H1 (cell line): ENCODE results near the gene DEPP1. TPM values are rescaled to one million over a fixed set of nuclear protein-coding genes. Genes with fewer than 3 reads are reported as not detected.

Experiments used
- CTCF ChIA-PET: fragments of 300-600 bp; sonication (Branson Sonifier 250); formaldehyde crosslinking; loops from one replicate; lab custom pipeline; 2021; ENCODE audit not compliant: partially characterized antibody; lab: Charles Lee
- POLR2A ChIA-PET: fragments of 300-600 bp; sonication (Branson Sonifier 250); formaldehyde crosslinking; loops from one replicate; lab custom pipeline; 2021; ENCODE audit warnings: inconsistent platforms; ENCODE audit not compliant: partially characterized antibody; lab: Charles Lee
- DNase-seq, 2 experiments: peaks; one replicate each; pipeline versions ENCODE4 v3.0.0 to v3.0.0-alpha.2; 2010 to 2022; ENCODE audit warnings: low spot score in 2 of 2, low read depth in 1 of 2, mixed read lengths in 1 of 2
- FAIRE-seq: peaks from 2 replicates; lab custom pipeline; 2011; peaks lifted over from hg19 to GRCh38; lab: Jason Lieb, UNC
- H2AFZ ChIP-seq: 2 replicates; pipeline ENCODE4 v1.8.1; 2012; ENCODE audit warnings: low read length, inconsistent platforms
- H2AK5ac ChIP-seq: 2 replicates; pipeline ENCODE4 v1.6.1; 2013; ENCODE audit warnings: low read depth, low read length
- H2BK120ac ChIP-seq: replicated peaks from 2 replicates; pipeline ENCODE3; 2013; ENCODE audit warnings: low read depth, low read length, inconsistent platforms
- H2BK12ac ChIP-seq: 2 replicates; pipeline ENCODE4 v1.6.1; 2013; ENCODE audit warnings: low read depth, low read length
- H2BK15ac ChIP-seq: 2 replicates; pipeline ENCODE4 v1.6.1; 2013; ENCODE audit warnings: low read length
- H2BK20ac ChIP-seq: 2 replicates; pipeline ENCODE4 v1.6.1; 2013; ENCODE audit warnings: low read length
- H2BK5ac ChIP-seq: 2 replicates; pipeline ENCODE4 v1.6.1; 2013; ENCODE audit warnings: low read depth, low read length
- H3K14ac ChIP-seq: 2 replicates; pipeline ENCODE4 v1.6.1; 2013; ENCODE audit warnings: inconsistent platforms; ENCODE audit not compliant: insufficient read length
- H3K18ac ChIP-seq: 2 replicates; pipeline ENCODE4 v1.6.1; 2013; ENCODE audit warnings: low read length; ENCODE audit errors: extremely low read depth
- H3K23ac ChIP-seq: 2 replicates; pipeline ENCODE4 v1.6.1; 2013; ENCODE audit warnings: inconsistent platforms; ENCODE audit not compliant: insufficient read length
- H3K23me2 ChIP-seq: 2 replicates; pipeline ENCODE4 v1.6.1; 2013; ENCODE audit warnings: low read depth, low read length
- H3K27ac ChIP-seq: 2 replicates; pipeline ENCODE4 v1.6.1; 2011; ENCODE audit warnings: low read depth, low read length, inconsistent platforms
- H3K27me3 ChIP-seq, 4 experiments: replicated peaks in 1 of 4; 1 replicate in 1 of 4; 2 replicates in 3 of 4; pipeline versions ENCODE4 v1.6.1 to v1.8.1; 2011 to 2013; ENCODE audit warnings: low read length in 3 of 4, mild to moderate bottlenecking in 3 of 4, inconsistent platforms in 2 of 4, mixed read lengths in 2 of 4, moderate library complexity in 1 of 4; ENCODE audit not compliant: control insufficient read depth in 3 of 4, insufficient read depth in 3 of 4; ENCODE audit errors: extremely low read depth in 1 of 4
- H3K36me3 ChIP-seq, 4 experiments: 2 replicates each; pipeline versions ENCODE4 v1.6.1 to v1.8.1; 2011 to 2013; ENCODE audit warnings: mild to moderate bottlenecking in 4 of 4, low read length in 3 of 4, moderate library complexity in 2 of 4, control low read depth in 1 of 4, inconsistent platforms in 1 of 4; ENCODE audit not compliant: insufficient read depth in 4 of 4, control insufficient read depth in 2 of 4
- H3K4ac ChIP-seq: replicated peaks from 2 replicates; pipeline ENCODE3; 2013; ENCODE audit warnings: low read length, low read depth, mixed read lengths, inconsistent platforms; ENCODE audit not compliant: insufficient read length
- H3K4me1 ChIP-seq, 4 experiments: replicated peaks in 1 of 4; 1 replicate in 1 of 4; 2 replicates in 3 of 4; pipeline versions ENCODE4 v1.6.1 to v1.8.1; 2011 to 2013; ENCODE audit warnings: low read length in 3 of 4, inconsistent platforms in 2 of 4, mixed read lengths in 1 of 4; ENCODE audit not compliant: insufficient read depth in 4 of 4, control insufficient read depth in 3 of 4
- H3K4me2 ChIP-seq, 2 experiments: 2 replicates each; pipeline versions ENCODE4 v1.6.1 to v1.8.1; 2011 to 2013; ENCODE audit warnings: low read depth in 2 of 2, low read length in 2 of 2, control low read depth in 1 of 2, inconsistent platforms in 1 of 2, mild to moderate bottlenecking in 1 of 2; ENCODE audit not compliant: insufficient read depth in 1 of 2
- H3K4me3 ChIP-seq, 4 experiments: fragments of 200-600, 300-600 bp in 1 of 4; sonication (generic), shearing (Covaris generic), sonication (Bioruptor Twin) in 1 of 4; 2 replicates each; pipeline versions ENCODE4 v1.5.1 to v1.8.1; 2011 to 2016; ENCODE audit warnings: low read length in 4 of 4, low read depth in 3 of 4, control low read depth in 2 of 4, inconsistent platforms in 2 of 4, mild to moderate bottlenecking in 2 of 4, mixed read lengths in 1 of 4, moderate library complexity in 1 of 4; ENCODE audit not compliant: insufficient read depth in 2 of 4; ENCODE audit errors: extremely low read depth in 1 of 4
- H3K56ac ChIP-seq: replicated peaks from 2 replicates; pipeline ENCODE3; 2013; ENCODE audit warnings: low read depth, mild to moderate bottlenecking, mixed read lengths, low read length, inconsistent platforms; ENCODE audit not compliant: insufficient read length
- H3K79me1 ChIP-seq: 2 replicates; pipeline ENCODE4 v1.6.1; 2013; ENCODE audit warnings: low read depth, low read length, control low read depth
- H3K79me2 ChIP-seq, 2 experiments: 2 replicates each; pipeline versions ENCODE4 v1.6.1 to v1.8.1; 2012 to 2013; ENCODE audit warnings: low read length in 2 of 2, mild to moderate bottlenecking in 2 of 2, inconsistent platforms in 1 of 2; ENCODE audit not compliant: insufficient read depth in 2 of 2, control insufficient read depth in 1 of 2
- H3K9ac ChIP-seq, 4 experiments: replicated peaks in 1 of 4; 1 replicate in 1 of 4; 2 replicates in 3 of 4; pipeline versions ENCODE4 v1.6.1 to v1.8.1; 2011 to 2013; ENCODE audit warnings: low read depth in 3 of 4, low read length in 3 of 4, control low read depth in 2 of 4, mild to moderate bottlenecking in 2 of 4, moderate library complexity in 2 of 4, inconsistent platforms in 1 of 4; ENCODE audit errors: extremely low read depth in 1 of 4
- H3K9me3 ChIP-seq, 2 experiments: 2 replicates each; pipeline versions ENCODE4 v1.6.1 to v1.8.1; 2012 to 2013; ENCODE audit warnings: mild to moderate bottlenecking in 2 of 2, moderate library complexity in 2 of 2, control low read depth in 1 of 2, inconsistent platforms in 1 of 2, low read depth in 1 of 2, low read length in 1 of 2, mixed read lengths in 1 of 2; ENCODE audit not compliant: insufficient read depth in 2 of 2
- H4K20me1 ChIP-seq, 2 experiments: replicated peaks in 1 of 2; 2 replicates each; pipeline versions ENCODE3 to v1.8.1; 2011 to 2013; ENCODE audit warnings: inconsistent platforms in 2 of 2, low read length in 2 of 2, mild to moderate bottlenecking in 1 of 2; ENCODE audit not compliant: insufficient read depth in 2 of 2, control insufficient read depth in 1 of 2
- H4K5ac ChIP-seq: 2 replicates; pipeline ENCODE4 v1.6.1; 2013; ENCODE audit warnings: low read length, low read depth, mixed read lengths, inconsistent platforms; ENCODE audit not compliant: insufficient read length
- H4K8ac ChIP-seq: 2 replicates; pipeline ENCODE4 v1.8.0; 2013; ENCODE audit warnings: mild to moderate bottlenecking, moderate library complexity, low read length, inconsistent platforms; ENCODE audit not compliant: insufficient read depth; ENCODE audit errors: extremely low read depth
- H4K91ac ChIP-seq: replicated peaks from 2 replicates; pipeline ENCODE3; 2013; ENCODE audit warnings: low read length, mixed read lengths, inconsistent platforms; ENCODE audit not compliant: insufficient read length
- FOSL1 ChIP-seq: IDR thresholded peaks from 2 replicates; pipeline ENCODE4 v1.6.1; 2011; ENCODE audit warnings: mild to moderate bottlenecking, low read depth, low read length, moderate library complexity; ENCODE audit not compliant: insufficient read depth
- KDM4A ChIP-seq: IDR thresholded peaks from one replicate; pipeline ENCODE4 v1.7.1; 2012; ENCODE audit warnings: low read depth, mild to moderate bottlenecking, moderate library complexity, low read length, inconsistent platforms; ENCODE audit not compliant: severe bottlenecking
- RFX5 ChIP-seq: IDR thresholded peaks from 2 replicates; pipeline ENCODE4 v1.6.1; 2011; ENCODE audit warnings: low read depth, low read length, improper control_type of control experiment, borderline replicate concordance
- WGBS, 2 experiments: shearing (Covaris generic) in 1 of 2; methylation state at CpG; one replicate each; pipeline versions ENCODE4 v1.1.6 to v1.1.7; 2013 to 2015; ENCODE audit warnings: low lambda C conversion rate in 2 of 2, mixed read lengths in 2 of 2, inconsistent platforms in 1 of 2, low coverage in 1 of 2, missing lambda C conversion rate in 1 of 2; ENCODE audit not compliant: insufficient replicate concordance in 2 of 2, insufficient coverage in 1 of 2, insufficient read length in 1 of 2; ENCODE audit errors: extremely low coverage in 1 of 2, missing lambda C conversion rate in 1 of 2; 5-methylcytosine and 5-hydroxymethylcytosine counted together
- polyA plus RNA-seq, 7 experiments: library from polyadenylated mRNA; depleted of rRNA in 3 of 7; stranded (reverse) in 5 of 7; unstranded in 2 of 7; fragments of >200 nt in 5 of 7; fragments of 200-250 nt in 2 of 7; gene quantifications; 1 replicate in 5 of 7; 2 replicates in 1 of 7; 4 replicates in 1 of 7; pipeline versions ENCODE4 v1.2.1 to v1.2.3, GENCODE V29; 2011 to 2013; ENCODE audit warnings: missing spikeins in 2 of 7, mixed read lengths in 2 of 7
- total RNA-seq: library from RNA; stranded (reverse); fragmentation: NEBNext Ultra II Directional; extraction: Animal tissue kit (Norgen Biotek cat#: 25700); gene quantifications from 2 replicates; pipeline ENCODE4 v1.2.1, GENCODE V29; 2021

Gene DEPP1
- total and polyA plus RNA-seq, 2 of the 8 experiments (the other 6 are each of a cell fraction or from before 2014, with no cell fraction given) = 0.67 to 4.5 TPM

GRCh38 chr10:44956717-44957706 is 21.6 kb downstream of the DEPP1 start:
- POLR2A ChIA-PET = interaction anchor here (0.7 to 1.6 kb wide), 2 partner anchors 19 to 22 kb away, joined by 3 to 5 read pairs; partner anchors contain the start of gene DEPP1
- Histone ChIP-seq H3K14ac (no peak overlapping the region), H3K9ac (no peak overlapping the region), H4K8ac (no peak overlapping the region), H2AFZ (no peak overlapping the region), H3K36me3 (no peaks in the 10 kb centered on the region), H3K27ac (no peak overlapping the region), H4K20me1 (no peaks in the 10 kb centered on the region), H3K79me2 (no peaks in the 10 kb centered on the region), H3K4ac (no peak overlapping the region), H3K4me2 (no peak overlapping the region), H3K56ac (no peak overlapping the region), H3K4me1 (peaks cover 4 to 18% (median 10%) of the 10 kb centered on the region in 4 experiments), H3K4me3 (no peak overlapping the region), H3K27me3 (peaks cover 0 to 7% (median 3%) of the 10 kb centered on the region in 4 experiments; a peak in 4 of 7 replicates), H3K79me1 (no peaks in the 10 kb centered on the region), H2BK20ac (no peak overlapping the region), H2BK120ac (no peak overlapping the region), H3K23ac (no peak overlapping the region), H3K23me2 (peaks cover 8% of the 10 kb centered on the region), H3K9me3 (no peaks in the 10 kb centered on the region), H3K18ac (no peak overlapping the region), H2BK15ac (no peak overlapping the region), H4K5ac (no peak overlapping the region), H4K91ac (no peak overlapping the region), H2AK5ac (no peak overlapping the region), H2BK5ac (no peak overlapping the region), H2BK12ac (no peak overlapping the region)
- DNase-seq (no peak), FAIRE-seq (no peak)
- CTCF ChIA-PET = interaction anchor here (0.6 to 13.4 kb wide), 6 partner anchors 9 to 51 kb away, joined by 3 to 143 read pairs (median 3); no protein-coding TSS in a partner anchor
- no peak for TF ChIP-seq FOSL1
- TF ChIP-seq KDM4A = no peak
- no peak for TF ChIP-seq RFX5
- WGBS, 2 experiments = 79% methylated on average over 4 of the region's 4 CpGs; no CpG with 5 or more reads in 1 of the 2 experiments
